Thyroid gland (tissue), 4 donors: ENCODE data around the gene DCDC2B. TPM values are rescaled to one million over a fixed set of nuclear protein-coding genes. Genes with fewer than 3 reads are reported as not detected.
A peak's percentile ranks its signal among the peaks of the same experiment; 100 is the strongest.

ENCODE experiments used
- DNase-seq, 2 donors: peaks; one replicate each; pipeline ENCODE4 v3.0.0-alpha.2; 2019
- H3K27ac ChIP-seq, 3 donors: fragments of 200-600 bp; sonication (generic); 1 replicate in 2 of 3; 2 replicates in 1 of 3; pipeline ENCODE4 v1.5.1; 2016 to 2019; ENCODE audit warnings: mild to moderate bottlenecking in 1 of 3, moderate library complexity in 1 of 3
- H3K27me3 ChIP-seq: fragments of 200-600 bp; sonication (generic); one replicate; pipeline ENCODE4 v1.5.1; 2019
- H3K36me3 ChIP-seq, 2 donors: fragments of 200-600 bp; sonication (generic); one replicate each; pipeline ENCODE4 v1.5.1; 2016 to 2019
- H3K4me1 ChIP-seq, 2 donors: fragments of 200-600 bp; sonication (generic); one replicate each; pipeline ENCODE4 v1.5.1; 2017 to 2019
- H3K4me3 ChIP-seq, 3 donors: fragments of 200-600 bp; sonication (generic); replicated peaks in 1 of 3; 1 replicate in 2 of 3; 2 replicates in 1 of 3; pipeline ENCODE4 v1.5.1; 2016; ENCODE audit warnings: mild to moderate bottlenecking in 1 of 3
- H3K9me3 ChIP-seq: fragments of 200-600 bp; sonication (generic); one replicate; pipeline ENCODE4 v1.5.1; 2017
- CTCF ChIP-seq, 6 experiments: fragments of 200-600 bp in 3 of 6; fragments of 450-650 bp in 3 of 6; sonication (generic) in 3 of 6; IDR thresholded peaks; one replicate each; pipeline ENCODE4 v1.5.1; 2016 to 2019; ENCODE audit warnings: antibody characterized with exemption in 6 of 6, mild to moderate bottlenecking in 2 of 6, inconsistent platforms in 1 of 6, moderate library complexity in 1 of 6
- POLR2A ChIP-seq, 2 donors: fragments of 450-650 bp; IDR thresholded peaks; one replicate each; pipeline ENCODE4 v1.6.1; 2017; ENCODE audit warnings: antibody characterized with exemption in 2 of 2, mild to moderate bottlenecking in 2 of 2, moderate library complexity in 1 of 2
- WGBS, 2 donors: methylation state at CpG; one replicate each; pipeline ENCODE4 v1.1.5; 2017; 5-methylcytosine and 5-hydroxymethylcytosine counted together
- intact Hi-C: fragments of 100-400 bp; cut with DNase I; formaldehyde crosslinking; loops from one replicate; pipeline ENCODE4 v1.15.1; 2023
- total RNA-seq, 4 donors: library from RNA; depleted of rRNA; stranded (reverse); fragments of >200 nt; gene quantifications; one replicate each; pipeline ENCODE4 v1.2.3, GENCODE V29; 2016

The DCDC2B gene
- total RNA-seq, 4 donors from 2014 or later = not detected

GRCh38 chr1:32247452-32247851, 38.6 kb downstream of the DCDC2B start:
- peak; percentile 70 to 73 for DNase-seq

DNA sequence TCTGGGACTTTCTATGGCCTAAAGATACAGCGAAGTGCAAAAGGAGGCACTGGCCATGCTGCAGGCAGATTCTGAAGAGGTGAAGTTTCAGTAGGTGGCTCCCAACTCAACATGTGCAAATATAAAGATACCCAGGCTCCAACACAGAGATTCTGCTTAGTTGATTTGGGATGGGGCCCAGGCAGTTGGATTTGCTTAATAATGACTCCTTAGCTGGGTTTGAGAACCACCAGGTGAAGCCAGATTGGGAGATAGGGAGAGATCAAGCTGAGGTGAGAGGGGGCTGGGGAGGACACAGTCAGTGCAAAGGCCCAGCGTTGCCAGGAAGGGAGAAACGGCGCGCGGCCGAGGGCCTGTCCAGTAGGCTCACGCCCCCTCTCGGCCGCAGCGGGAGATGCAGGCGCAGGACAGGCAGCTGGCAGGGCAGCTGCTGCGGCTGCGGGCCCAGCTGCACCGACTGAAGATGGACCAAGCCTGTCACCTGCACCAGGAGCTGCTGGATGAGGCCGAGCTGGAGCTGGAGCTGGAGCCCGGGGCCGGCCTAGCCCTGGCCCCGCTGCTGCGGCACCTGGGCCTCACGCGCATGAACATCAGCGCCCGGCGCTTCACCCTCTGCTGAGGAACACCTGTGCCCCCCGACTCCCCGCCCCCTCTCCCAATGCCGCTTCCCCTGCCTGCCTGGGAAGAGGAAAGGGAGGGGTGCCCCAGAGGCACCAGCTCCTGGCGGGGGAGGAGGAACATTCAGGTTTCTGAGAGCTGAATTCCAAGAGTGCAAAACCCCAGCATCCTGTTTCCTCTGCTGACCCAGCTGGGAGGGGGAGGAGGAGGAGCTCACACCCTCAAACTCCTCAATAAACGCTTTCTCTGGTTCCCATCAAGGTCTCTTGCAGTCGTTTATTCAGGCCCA, 39.3 kb downstream of the DCDC2B start:
- Histone ChIP-seq H3K36me3 (no peaks in the 10 kb centered on the region), H3K27me3 (no peaks in the 10 kb centered on the region), H3K4me1 (peaks cover 17 to 46% of the 10 kb centered on the region in 2 donors), H3K27ac (peak overlapping the region; percentile 27 to 74 (median 74)), H3K9me3 (no peaks in the 10 kb centered on the region), H3K4me3 (no peak overlapping the region)
- TF ChIP-seq POLR2A (IDR thresholded peaks at IDR 0.05) (no peak), CTCF (IDR thresholded peaks at IDR 0.05) (peak; percentile 24 to 86 (median 62))
- WGBS, 2 donors = 24 to 33% methylated on average over 3 to 14 of the region's 31 CpGs
- intact Hi-C loops = no loop called here
- DNase-seq = peak; percentile 84 to 87

More at GRCh38 chr1:32247452-32247851, 38.6 kb downstream of the DCDC2B start:
- Histone ChIP-seq H3K9me3 (no peaks in the 10 kb centered on the region), H3K4me3 (no peak overlapping the region), H3K36me3 (no peaks in the 10 kb centered on the region), H3K27me3 (no peaks in the 10 kb centered on the region), H3K4me1 (peaks cover 14 to 47% of the 10 kb centered on the region in 2 donors), H3K27ac (peak overlapping the region; percentile 27 to 74 (median 74))
- TF ChIP-seq CTCF (IDR thresholded peaks at IDR 0.05) (no peak), POLR2A (IDR thresholded peaks at IDR 0.05) (no peak)
- intact Hi-C loops = no loop called here
- 23 to 71% methylated on average over 4 to 8 of the region's 12 CpGs for WGBS, 2 donors

- peaks cover 17 to 46% of the 10 kb centered on the region in 2 donors for H3K4me1 ChIP-seq
- intact Hi-C loops = no loop called here
Measured at GRCh38 chr1:32249831-32250525, 41.1 kb downstream of the DCDC2B start.

GRCh38 chr1:32250893-32251716, 42.2 kb downstream of the DCDC2B start, which contains the start of gene LCK:
LCK (plus strand) TSS chr1:32251265; CDS start chr1:32274330, 23,065 bp downstream.
- TF ChIP-seq CTCF (IDR thresholded peaks at IDR 0.05) (no peak), POLR2A (IDR thresholded peaks at IDR 0.05) (no peak)
- no peak within 1 kb of the TSS for H3K4me3 ChIP-seq
- no peaks in the 10 kb centered on the region for H3K36me3 ChIP-seq
- peaks cover 17 to 45% of the 10 kb centered on the region in 2 donors for H3K4me1 ChIP-seq
- H3K27ac ChIP-seq = peak within 1 kb of the TSS; percentile 51 to 79 (median 67)
- no peaks in the 10 kb centered on the region for H3K27me3 ChIP-seq
- WGBS, 2 donors = 86 to 88% methylated on average over 21 to 24 of the region's 25 CpGs
- H3K9me3 ChIP-seq = no peaks in the 10 kb centered on the region
- intact Hi-C loops = no loop called here
- DNase-seq = no peak

More at GRCh38 chr1:32249831-32250525, 41.1 kb downstream of the DCDC2B start:
- peak overlapping the region; percentile 49 to 79 (median 67) for H3K27ac ChIP-seq
- WGBS, 2 donors = 47 to 61% methylated on average over 6 to 9 of the region's 9 CpGs
- no peak overlapping the region for H3K4me3 ChIP-seq
- H3K36me3 ChIP-seq = no peaks in the 10 kb centered on the region
- H3K9me3 ChIP-seq = no peaks in the 10 kb centered on the region
- peak; percentile 23 to 41 for DNase-seq
- no peaks in the 10 kb centered on the region for H3K27me3 ChIP-seq
- no peak for TF ChIP-seq POLR2A (IDR thresholded peaks at IDR 0.05)
- TF ChIP-seq CTCF (IDR thresholded peaks at IDR 0.05) = no peak
